HepG2 (cell line): ENCODE data around the gene ENTPD7. TPM values are rescaled to one million over a fixed set of nuclear protein-coding genes. Genes with fewer than 3 reads are reported as not detected.

ENCODE experiments used
- BRF2 ChIP-seq: sonication (generic); formaldehyde crosslinking; IDR thresholded peaks from 2 replicates; pipeline ENCODE4 v1.8.1; 2022; ENCODE audit warnings: mild to moderate bottlenecking, missing genetic modification reagents
- DR1 ChIP-seq: sonication (generic); formaldehyde crosslinking; IDR thresholded peaks from 2 replicates; pipeline ENCODE4 v1.8.0; 2021; ENCODE audit warnings: mild to moderate bottlenecking, missing genetic modification reagents, inconsistent platforms
- MTF1 ChIP-seq: sonication (generic); formaldehyde crosslinking; IDR thresholded peaks from 2 replicates; pipeline ENCODE4 v1.5.0; 2020; ENCODE audit warnings: missing genetic modification reagents
- MXI1 ChIP-seq: IDR thresholded peaks from 3 replicates; pipeline ENCODE4 v1.6.1; 2012; ENCODE audit warnings: low read depth, low read length, inconsistent platforms, borderline replicate concordance
- NFAT5 ChIP-seq: sonication (generic); formaldehyde crosslinking; IDR thresholded peaks from 2 replicates; pipeline ENCODE4 v1.4.0; 2020; ENCODE audit warnings: missing genetic modification reagents
- PATZ1 ChIP-seq: sonication (generic); formaldehyde crosslinking; IDR thresholded peaks from 2 replicates; pipeline ENCODE4 v1.4.0; 2020; ENCODE audit warnings: missing genetic modification reagents
- UBTF ChIP-seq: sonication (generic); formaldehyde crosslinking; IDR thresholded peaks from 2 replicates; pipeline ENCODE4 v1.4.0; 2020; ENCODE audit warnings: mild to moderate bottlenecking, missing genetic modification reagents
- ZBTB1 ChIP-seq: sonication (generic); formaldehyde crosslinking; IDR thresholded peaks from 2 replicates; pipeline ENCODE4 v1.4.0; 2020; ENCODE audit warnings: missing genetic modification reagents, borderline replicate concordance
- ZFP1 ChIP-seq: IDR thresholded peaks from 2 replicates; pipeline ENCODE4 v1.6.1; 2016
- ZNF121 ChIP-seq: sonication (generic); formaldehyde crosslinking; IDR thresholded peaks from 2 replicates; pipeline ENCODE4 v1.5.0; 2020; ENCODE audit warnings: mild to moderate bottlenecking, missing genetic modification reagents
- ZNF747 ChIP-seq: sonication (generic); formaldehyde crosslinking; IDR thresholded peaks from 2 replicates; pipeline ENCODE4 v1.8.1; 2023; ENCODE audit warnings: missing genetic modification reagents, mild to moderate bottlenecking, borderline replicate concordance
- ZNF792 ChIP-seq: IDR thresholded peaks from 2 replicates; pipeline ENCODE4 v1.6.1; 2016
- polyA plus RNA-seq, 8 experiments: library from polyadenylated mRNA; depleted of rRNA in 3 of 8; stranded (reverse) in 7 of 8; unstranded in 1 of 8; fragments of >200 nt; fragmentation: Illumina TruSeq in 4 of 8; extraction: Trizol in 4 of 8; gene quantifications; 2 replicates each; pipeline versions ENCODE4 v1.2.1 to v1.2.3, GENCODE V29; 2011 to 2016; ENCODE audit warnings: low read depth in 4 of 8, missing spikeins in 1 of 8, mixed read lengths in 1 of 8; ENCODE audit not compliant: insufficient read depth in 1 of 8
- total RNA-seq, 5 experiments: library from RNA; depleted of rRNA; stranded (reverse); fragments of >200 nt; fragmentation: Illumina TruSeq; extraction: Trizol; gene quantifications; 2 replicates each; pipeline ENCODE4 v1.2.3, GENCODE V29; 2016; ENCODE audit warnings: low read depth in 1 of 5
- TF ChIP-seq, protein P1 (sequence below): sonication (generic); formaldehyde crosslinking; IDR thresholded peaks from 2 replicates; pipeline ENCODE4 v1.4.0; 2020; ENCODE audit warnings: missing genetic modification reagents, borderline replicate concordance

ENTPD7 gene
- total and polyA plus RNA-seq, 2 of the 13 experiments (the other 11 are each of a cell fraction or from before 2014, with no cell fraction given), result 7.6 to 36.5 TPM

DNA sequence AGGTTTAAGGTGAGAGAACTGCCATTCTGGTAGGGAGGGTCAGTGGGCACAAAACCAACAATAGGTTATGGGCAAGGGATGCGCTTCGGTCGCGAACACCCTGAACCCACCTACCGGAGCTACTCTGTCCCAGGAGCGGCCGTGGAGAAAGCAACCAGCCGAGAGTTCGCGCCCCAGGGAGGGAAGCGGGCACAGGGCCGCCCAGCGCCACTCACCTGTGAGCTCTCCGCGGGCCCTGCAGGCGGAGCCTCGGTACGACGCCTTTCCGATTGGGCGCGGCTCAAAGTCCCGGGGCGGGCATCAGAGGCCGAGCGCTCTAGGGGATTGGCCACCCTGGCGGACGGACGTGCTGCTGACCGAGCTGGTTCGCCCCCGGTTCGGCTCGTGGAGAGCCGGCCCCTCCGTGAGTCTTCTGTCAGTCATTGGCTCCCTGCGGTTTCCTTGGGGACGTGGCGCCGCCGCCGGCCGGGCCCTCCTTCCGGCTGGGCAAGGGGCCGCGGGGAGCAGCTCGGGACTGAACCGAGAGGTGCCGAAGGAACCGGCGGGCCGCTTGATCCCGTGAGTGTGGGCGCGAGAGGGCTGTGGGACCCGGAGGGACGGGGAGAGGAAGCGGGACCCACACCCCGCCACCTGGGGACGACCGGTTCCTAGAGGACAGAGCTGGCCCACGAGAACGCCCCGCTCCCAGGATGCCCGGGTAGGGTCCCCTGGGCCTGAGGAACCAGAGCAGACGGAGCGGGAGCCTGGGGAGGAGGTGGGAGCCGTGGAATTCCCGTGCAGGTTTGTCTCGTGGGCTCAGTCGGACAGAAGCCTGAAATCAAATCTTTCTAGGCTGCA is at the start of gene ENTPD7 (continued):
- TF ChIP-seq, protein P1, sequence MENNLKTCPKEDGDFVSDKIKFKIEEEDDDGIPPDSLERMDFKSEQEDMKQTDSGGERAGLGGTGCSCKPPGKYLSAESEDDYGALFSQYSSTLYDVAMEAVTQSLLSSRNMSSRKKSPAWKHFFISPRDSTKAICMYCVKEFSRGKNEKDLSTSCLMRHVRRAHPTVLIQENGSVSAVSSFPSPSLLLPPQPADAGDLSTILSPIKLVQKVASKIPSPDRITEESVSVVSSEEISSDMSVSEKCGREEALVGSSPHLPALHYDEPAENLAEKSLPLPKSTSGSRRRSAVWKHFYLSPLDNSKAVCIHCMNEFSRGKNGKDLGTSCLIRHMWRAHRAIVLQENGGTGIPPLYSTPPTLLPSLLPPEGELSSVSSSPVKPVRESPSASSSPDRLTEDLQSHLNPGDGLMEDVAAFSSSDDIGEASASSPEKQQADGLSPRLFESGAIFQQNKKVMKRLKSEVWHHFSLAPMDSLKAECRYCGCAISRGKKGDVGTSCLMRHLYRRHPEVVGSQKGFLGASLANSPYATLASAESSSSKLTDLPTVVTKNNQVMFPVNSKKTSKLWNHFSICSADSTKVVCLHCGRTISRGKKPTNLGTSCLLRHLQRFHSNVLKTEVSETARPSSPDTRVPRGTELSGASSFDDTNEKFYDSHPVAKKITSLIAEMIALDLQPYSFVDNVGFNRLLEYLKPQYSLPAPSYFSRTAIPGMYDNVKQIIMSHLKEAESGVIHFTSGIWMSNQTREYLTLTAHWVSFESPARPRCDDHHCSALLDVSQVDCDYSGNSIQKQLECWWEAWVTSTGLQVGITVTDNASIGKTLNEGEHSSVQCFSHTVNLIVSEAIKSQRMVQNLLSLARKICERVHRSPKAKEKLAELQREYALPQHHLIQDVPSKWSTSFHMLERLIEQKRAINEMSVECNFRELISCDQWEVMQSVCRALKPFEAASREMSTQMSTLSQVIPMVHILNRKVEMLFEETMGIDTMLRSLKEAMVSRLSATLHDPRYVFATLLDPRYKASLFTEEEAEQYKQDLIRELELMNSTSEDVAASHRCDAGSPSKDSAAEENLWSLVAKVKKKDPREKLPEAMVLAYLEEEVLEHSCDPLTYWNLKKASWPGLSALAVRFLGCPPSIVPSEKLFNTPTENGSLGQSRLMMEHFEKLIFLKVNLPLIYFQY (CRISPR knock-in tag), result peak; percentile 40; the same call in 1 of the 2 replicates
- TF ChIP-seq DR1 (CRISPR knock-in tag) (peak; percentile 72; the same call in 1 of the 2 replicates), BRF2 (peak; percentile 74; the same call in 1 of the 2 replicates), ZNF747 (CRISPR knock-in tag) (peak; percentile 54; the same call in 1 of the 2 replicates), ZNF121 (CRISPR knock-in tag) (peak; percentile 72; the same call in 1 of the 2 replicates), NFAT5 (CRISPR knock-in tag) (no peak), UBTF (peak; percentile 91), MXI1 (peak; percentile 88; the same call in 2 of the 3 replicates), PATZ1 (CRISPR knock-in tag) (peak; percentile 50; the same call in 1 of the 2 replicates), ZFP1 (CRISPR knock-in tag) (no peak), ZNF792 (CRISPR knock-in tag) (peak; percentile 84), MTF1 (CRISPR knock-in tag) (no peak), ZBTB1 (CRISPR knock-in tag) (no peak)
